Adrenal gland (tissue), 5 donors: Measurements from ENCODE around the gene NCBP2.

Experiments
- POLR2A ChIP-seq, 2 donors: fragments of 450-650 bp; IDR thresholded peaks; one replicate each; pipeline ENCODE4 v1.6.1; 2017; ENCODE audit warnings: antibody characterized with exemption in 2 of 2, mild to moderate bottlenecking in 2 of 2, moderate library complexity in 1 of 2
- TF ChIP-seq, protein P1 (sequence below), 6 experiments: fragments of 450-650 bp in 4 of 6; fragments of 200-600 bp in 2 of 6; sonication (generic) in 1 of 6; IDR thresholded peaks; 1 replicate in 5 of 6; 2 replicates in 1 of 6; pipeline versions ENCODE4 v1.5.1 to v1.8.0; 2016 to 2021; ENCODE audit warnings: antibody characterized with exemption in 6 of 6, mild to moderate bottlenecking in 2 of 6, moderate library complexity in 1 of 6
- donor health status: DM: no; HTN: no; CAD: no.

DNA sequence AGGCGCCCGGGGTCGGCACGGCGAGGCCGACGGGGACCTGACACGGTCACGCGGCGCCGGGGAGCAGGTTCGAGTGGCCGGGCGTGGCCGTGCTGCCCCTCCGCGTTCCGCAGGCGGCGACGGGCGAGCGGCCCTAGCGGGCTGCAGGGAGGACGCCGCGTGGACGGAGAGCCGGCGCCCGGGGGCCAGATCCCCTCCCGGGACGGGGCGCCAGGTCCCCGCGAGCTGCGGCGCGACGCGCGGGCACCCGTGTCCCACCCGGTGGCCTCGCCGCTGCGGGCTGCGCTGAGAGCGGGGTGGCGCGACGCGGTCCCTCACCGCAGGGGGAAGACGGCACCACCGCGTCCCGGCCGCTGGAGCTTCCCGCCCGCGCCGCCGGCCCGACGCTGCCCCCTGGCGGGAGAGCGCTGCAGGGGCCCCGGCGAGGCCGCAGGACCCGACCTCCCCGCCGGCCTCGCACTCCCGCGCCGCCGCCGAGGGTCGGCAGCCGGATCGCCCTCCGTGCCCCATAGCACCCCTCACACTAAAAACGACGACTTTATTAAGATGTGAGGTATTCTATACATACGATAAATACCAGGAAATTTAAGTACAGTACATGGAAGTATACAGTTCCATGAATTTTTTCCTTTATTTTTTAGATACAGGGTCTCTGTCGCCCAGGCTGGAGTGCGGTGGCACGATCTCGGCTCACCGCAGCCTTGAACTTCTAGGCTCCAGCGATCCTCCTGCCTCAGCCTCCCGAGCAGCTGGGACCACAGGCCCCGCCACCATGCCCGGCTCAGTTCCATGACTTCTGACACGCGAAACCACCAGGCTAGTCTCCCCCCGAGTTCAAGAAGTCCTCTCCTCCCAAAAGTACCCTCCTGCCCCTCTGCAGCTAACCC is 27.6 kb upstream of the NCBP2 start:
- TF ChIP-seq, protein P1, sequence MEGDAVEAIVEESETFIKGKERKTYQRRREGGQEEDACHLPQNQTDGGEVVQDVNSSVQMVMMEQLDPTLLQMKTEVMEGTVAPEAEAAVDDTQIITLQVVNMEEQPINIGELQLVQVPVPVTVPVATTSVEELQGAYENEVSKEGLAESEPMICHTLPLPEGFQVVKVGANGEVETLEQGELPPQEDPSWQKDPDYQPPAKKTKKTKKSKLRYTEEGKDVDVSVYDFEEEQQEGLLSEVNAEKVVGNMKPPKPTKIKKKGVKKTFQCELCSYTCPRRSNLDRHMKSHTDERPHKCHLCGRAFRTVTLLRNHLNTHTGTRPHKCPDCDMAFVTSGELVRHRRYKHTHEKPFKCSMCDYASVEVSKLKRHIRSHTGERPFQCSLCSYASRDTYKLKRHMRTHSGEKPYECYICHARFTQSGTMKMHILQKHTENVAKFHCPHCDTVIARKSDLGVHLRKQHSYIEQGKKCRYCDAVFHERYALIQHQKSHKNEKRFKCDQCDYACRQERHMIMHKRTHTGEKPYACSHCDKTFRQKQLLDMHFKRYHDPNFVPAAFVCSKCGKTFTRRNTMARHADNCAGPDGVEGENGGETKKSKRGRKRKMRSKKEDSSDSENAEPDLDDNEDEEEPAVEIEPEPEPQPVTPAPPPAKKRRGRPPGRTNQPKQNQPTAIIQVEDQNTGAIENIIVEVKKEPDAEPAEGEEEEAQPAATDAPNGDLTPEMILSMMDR (IDR thresholded peaks at IDR 0.05) = peak in 3 of 6 experiments; percentile 92 to 97 (median 93)
- no peak for TF ChIP-seq POLR2A (IDR thresholded peaks at IDR 0.05)
